Lung (tissue), 12 donors: Measurements from ENCODE around the gene L3MBTL1. TPM values are rescaled to one million over a fixed set of nuclear protein-coding genes. Genes with fewer than 3 reads are reported as not detected.
A peak's percentile ranks its signal among the peaks of the same experiment; 100 is the strongest.

Experiments
- ATAC-seq: fragments of 200-7000 bp; cut with Tn5 transposase; one replicate; pipeline ENCODE4 v1.9.1; 2020; ENCODE audit warnings: moderate number of reproducible peaks; ENCODE audit not compliant: insufficient read depth, low FRiP score
- DNase-seq, 3 donors: peaks; one replicate each; pipeline ENCODE4 v3.0.0-alpha.2; 2013 to 2017
- H3K27ac ChIP-seq, 2 donors: one replicate each; pipeline ENCODE4 v1.5.1; 2013; ENCODE audit warnings: mild to moderate bottlenecking in 2 of 2, moderate library complexity in 2 of 2, control low read depth in 1 of 2, inconsistent platforms in 1 of 2, low read depth in 1 of 2, low read length in 1 of 2
- H3K27me3 ChIP-seq, 3 donors: one replicate each; pipeline ENCODE4 v1.5.1; 2013; ENCODE audit warnings: low read length in 2 of 3; ENCODE audit not compliant: control insufficient read depth in 3 of 3, insufficient read depth in 3 of 3
- H3K36me3 ChIP-seq, 4 donors: one replicate each; pipeline ENCODE4 v1.5.1; 2013; ENCODE audit warnings: low read length in 4 of 4, mild to moderate bottlenecking in 1 of 4, moderate library complexity in 1 of 4; ENCODE audit not compliant: control insufficient read depth in 4 of 4, insufficient read depth in 4 of 4
- H3K4me1 ChIP-seq, 5 donors: one replicate each; pipeline ENCODE4 v1.5.1; 2013; ENCODE audit warnings: low read length in 5 of 5, mild to moderate bottlenecking in 2 of 5, moderate library complexity in 1 of 5; ENCODE audit not compliant: control insufficient read depth in 5 of 5, insufficient read depth in 5 of 5
- H3K4me3 ChIP-seq: one replicate; pipeline ENCODE4 v1.5.1; 2013; ENCODE audit warnings: mild to moderate bottlenecking, control low read depth, moderate library complexity
- H3K9ac ChIP-seq, 2 donors: one replicate each; pipeline ENCODE4 v1.5.1; 2013; ENCODE audit warnings: low read length in 2 of 2, control low read depth in 1 of 2; ENCODE audit not compliant: insufficient read depth in 1 of 2
- H3K9me3 ChIP-seq, 4 donors: one replicate each; pipeline ENCODE4 v1.5.1; 2013; ENCODE audit warnings: low read length in 3 of 4, mild to moderate bottlenecking in 1 of 4, moderate library complexity in 1 of 4; ENCODE audit not compliant: control insufficient read depth in 4 of 4, insufficient read depth in 3 of 4
- WGBS, 2 donors: extraction: QIAGEN DNeasy Blood & Tissue Kit; methylation state at CpG; one replicate each; pipeline ENCODE4 v1.1.7; 2013; 5-methylcytosine and 5-hydroxymethylcytosine counted together
- polyA plus RNA-seq, 2 donors: library from polyadenylated mRNA; stranded (reverse); fragments of 200-250 nt; gene quantifications; one replicate each; pipeline ENCODE4 v1.2.1, GENCODE V29; 2013
- total RNA-seq, 2 donors: library from RNA; depleted of rRNA in 1 of 2; stranded (reverse); fragments of >200 nt in 1 of 2; gene quantifications; one replicate each; pipeline ENCODE4 v1.2.1, GENCODE V29; 2014 to 2021
- TF ChIP-seq, protein P1 (sequence below): IDR thresholded peaks from 2 replicates; pipeline ENCODE4 v1.5.1; 2012; ENCODE audit warnings: mild to moderate bottlenecking; ENCODE audit errors: control extremely low read depth, extremely low read depth
- donor health status: control.
- donor health status: control.
- donor health status: Bipolar disorder and iron deficiency.
- donor health status: healthy.
- donor health status: DM: yes; HTN: yes; CAD: no.

Gene L3MBTL1
- total and polyA plus RNA-seq, 4 donors = 1.7 to 18.6 (median 6.6) TPM

DNA sequence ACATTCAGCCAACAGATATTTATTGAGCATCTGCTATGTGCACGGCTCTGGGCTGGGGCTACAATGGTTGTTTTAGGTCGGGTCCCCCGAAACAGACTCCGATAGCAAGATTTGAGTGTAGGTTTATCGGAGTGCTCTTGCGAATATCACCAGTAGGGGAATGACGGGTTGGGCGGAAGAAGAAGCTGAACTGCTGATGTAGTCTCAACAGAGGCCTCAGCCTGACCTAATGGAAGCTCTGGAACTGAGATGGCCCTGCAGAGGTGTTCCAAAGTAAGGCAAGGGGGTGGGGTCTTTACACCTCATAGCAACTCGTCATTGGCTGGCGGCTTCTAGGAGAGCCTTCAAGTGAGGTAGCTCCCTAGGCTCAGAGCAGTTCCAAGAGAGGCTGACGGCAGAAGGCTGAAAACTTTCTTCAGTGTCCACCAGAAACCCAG, 1.1 kb downstream of the L3MBTL1 start:
- TF ChIP-seq, protein P1, sequence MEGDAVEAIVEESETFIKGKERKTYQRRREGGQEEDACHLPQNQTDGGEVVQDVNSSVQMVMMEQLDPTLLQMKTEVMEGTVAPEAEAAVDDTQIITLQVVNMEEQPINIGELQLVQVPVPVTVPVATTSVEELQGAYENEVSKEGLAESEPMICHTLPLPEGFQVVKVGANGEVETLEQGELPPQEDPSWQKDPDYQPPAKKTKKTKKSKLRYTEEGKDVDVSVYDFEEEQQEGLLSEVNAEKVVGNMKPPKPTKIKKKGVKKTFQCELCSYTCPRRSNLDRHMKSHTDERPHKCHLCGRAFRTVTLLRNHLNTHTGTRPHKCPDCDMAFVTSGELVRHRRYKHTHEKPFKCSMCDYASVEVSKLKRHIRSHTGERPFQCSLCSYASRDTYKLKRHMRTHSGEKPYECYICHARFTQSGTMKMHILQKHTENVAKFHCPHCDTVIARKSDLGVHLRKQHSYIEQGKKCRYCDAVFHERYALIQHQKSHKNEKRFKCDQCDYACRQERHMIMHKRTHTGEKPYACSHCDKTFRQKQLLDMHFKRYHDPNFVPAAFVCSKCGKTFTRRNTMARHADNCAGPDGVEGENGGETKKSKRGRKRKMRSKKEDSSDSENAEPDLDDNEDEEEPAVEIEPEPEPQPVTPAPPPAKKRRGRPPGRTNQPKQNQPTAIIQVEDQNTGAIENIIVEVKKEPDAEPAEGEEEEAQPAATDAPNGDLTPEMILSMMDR = no peak
- DNase-seq (peak in 1 of 3 donors; percentile 11), ATAC-seq (no peak)
- Histone ChIP-seq H3K36me3 (no peaks in the 10 kb centered on the region), H3K27me3 (peaks cover 2 to 19% (median 12%) of the 10 kb centered on the region in 3 donors), H3K27ac (no peak overlapping the region), H3K4me3 (no peak overlapping the region), H3K4me1 (peaks cover 0 to 16% (median 0%) of the 10 kb centered on the region in 5 donors), H3K9ac (no peak overlapping the region), H3K9me3 (no peaks in the 10 kb centered on the region)
- 85 to 88% methylated on average over 11 of the region's 11 CpGs for WGBS, 2 donors

DNA sequence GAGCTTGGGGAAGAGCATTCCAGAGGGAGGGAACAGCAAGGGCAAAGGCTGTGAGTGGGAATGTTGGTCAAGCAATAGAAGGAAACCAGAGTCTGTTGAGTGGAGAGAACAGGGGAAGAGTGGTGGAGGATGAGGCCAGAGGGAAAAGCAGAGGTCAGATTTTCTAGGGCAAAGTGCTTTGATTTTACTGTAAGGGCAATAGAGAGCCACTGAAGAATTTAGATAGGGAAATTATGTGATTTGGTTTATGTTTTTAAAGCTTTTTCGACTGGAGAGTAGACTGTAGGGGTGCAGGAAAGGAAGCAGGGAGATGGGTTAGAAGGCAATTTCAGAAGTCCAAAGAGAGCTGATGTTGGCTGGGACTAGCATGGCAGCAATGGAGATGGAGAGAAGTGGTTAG, 4.4 kb downstream of the L3MBTL1 start:
- H3K27me3 ChIP-seq = peaks cover 2 to 8% (median 4%) of the 10 kb centered on the region in 3 donors
- H3K4me1 ChIP-seq = peaks cover 0 to 18% (median 8%) of the 10 kb centered on the region in 5 donors
- peaks cover 0 to 2% (median 0%) of the 10 kb centered on the region in 4 donors for H3K9me3 ChIP-seq
- ATAC-seq = no peak
- H3K9ac ChIP-seq = no peak overlapping the region
- no peaks in the 10 kb centered on the region for H3K36me3 ChIP-seq
- TF ChIP-seq, protein P1 = no peak
- no peak overlapping the region for H3K27ac ChIP-seq
- no peak overlapping the region for H3K4me3 ChIP-seq
- DNase-seq = no peak
- 91% methylated on average over 1 of the region's 1 CpG for WGBS, 2 donors

DNA sequence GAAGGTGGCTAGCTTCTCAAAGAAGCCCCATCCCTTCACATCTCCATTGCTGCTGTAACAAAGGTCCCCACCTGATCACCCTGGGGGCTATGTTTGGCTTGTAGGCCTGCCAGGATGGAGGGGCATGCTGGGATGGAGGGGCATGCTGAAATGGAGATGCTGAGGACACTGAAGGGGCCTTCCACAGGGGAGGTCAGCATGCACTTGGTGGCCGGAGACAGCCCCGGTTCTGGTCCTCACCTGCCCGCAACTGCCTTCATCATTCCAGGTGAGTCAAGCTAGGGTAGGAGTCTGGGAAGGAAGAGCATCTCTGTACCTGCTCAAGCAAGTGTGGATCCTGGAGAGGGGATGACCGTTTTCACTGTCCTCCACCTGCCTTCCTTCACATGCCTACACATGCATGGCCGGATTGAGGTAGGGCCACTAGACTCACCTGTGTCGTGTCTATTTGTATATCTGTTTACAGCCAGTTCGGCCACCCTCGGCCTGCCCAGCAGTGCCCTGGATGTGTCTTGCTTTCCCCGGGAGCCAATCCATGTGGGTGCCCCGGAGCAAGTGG, 6.0 kb downstream of the L3MBTL1 start:
- WGBS, 2 donors = 65 to 66% methylated on average over 10 of the region's 10 CpGs
- no peak for ATAC-seq

More for the DNA sequence above, 6.0 kb downstream of the L3MBTL1 start:
- TF ChIP-seq, protein P1 = no peak
- peaks cover 0 to 2% (median 0%) of the 10 kb centered on the region in 4 donors for H3K9me3 ChIP-seq
- H3K27me3 ChIP-seq = peaks cover 0 to 3% (median 0%) of the 10 kb centered on the region in 3 donors
- DNase-seq = no peak
- peaks cover 0 to 14% (median 5%) of the 10 kb centered on the region in 5 donors for H3K4me1 ChIP-seq
- H3K9ac ChIP-seq = peak overlapping the region; percentile 16 to 74
- peak overlapping the region; percentile 2 for H3K4me3 ChIP-seq
- H3K27ac ChIP-seq = peak overlapping the region; percentile 12 to 51
- no peaks in the 10 kb centered on the region for H3K36me3 ChIP-seq
